Stimulated activated CD8-positive, alpha-beta memory T cell treated with anti-CD3 and anti-CD28 coated beads, Interleukin-12 subunit alpha, Interleukin-12 subunit beta, amount 100 ng/mL, for 24 hours (primary cell): Measurements from ENCODE around the gene MOSMO.

Experiments used
- DNase-seq: peaks from one replicate; pipeline ENCODE4 v3.0.0-alpha.2; 2020; ENCODE audit errors: extremely low read depth

MOSMO gene

DNA sequence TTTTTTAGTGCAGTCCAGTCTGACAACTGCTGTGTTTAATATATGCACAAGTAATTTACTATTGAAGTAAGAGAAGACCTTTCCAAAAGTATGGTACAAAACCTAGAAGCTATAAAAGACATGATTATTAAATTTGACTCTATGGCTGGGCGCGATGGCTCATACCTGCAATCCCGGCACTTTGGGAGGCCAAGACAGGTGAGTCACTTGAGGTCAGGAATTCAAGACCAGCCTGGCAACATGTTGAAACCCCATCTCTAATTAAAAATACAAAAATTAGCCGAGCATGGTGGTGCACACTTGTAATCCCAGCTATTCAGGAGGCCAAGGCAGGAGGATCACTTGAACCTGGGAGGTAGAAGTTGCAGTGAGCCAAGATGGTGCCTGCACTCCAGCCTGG, 43.1 kb downstream of the MOSMO start:
- no peak for DNase-seq

DNA sequence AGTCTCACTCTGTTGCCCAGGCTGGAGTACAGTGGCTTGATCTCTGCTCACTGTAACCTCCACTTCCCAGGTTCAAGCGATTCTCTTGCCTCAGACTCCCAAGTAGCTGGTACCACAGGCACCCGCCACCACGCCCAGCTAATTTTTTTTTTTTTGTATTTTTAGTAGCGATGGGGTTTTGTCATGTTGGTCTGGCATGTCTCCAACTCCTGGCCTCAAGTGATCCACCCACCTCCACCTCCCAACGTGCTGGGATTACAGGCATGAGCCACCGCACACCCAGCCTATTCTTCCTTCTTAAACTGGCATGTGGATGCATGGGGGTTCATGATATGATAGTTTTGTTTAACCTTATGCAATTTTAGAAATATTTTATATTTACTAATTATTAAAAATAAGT, 45.1 kb downstream of the MOSMO start:
- DNase-seq, result no peak

DNA sequence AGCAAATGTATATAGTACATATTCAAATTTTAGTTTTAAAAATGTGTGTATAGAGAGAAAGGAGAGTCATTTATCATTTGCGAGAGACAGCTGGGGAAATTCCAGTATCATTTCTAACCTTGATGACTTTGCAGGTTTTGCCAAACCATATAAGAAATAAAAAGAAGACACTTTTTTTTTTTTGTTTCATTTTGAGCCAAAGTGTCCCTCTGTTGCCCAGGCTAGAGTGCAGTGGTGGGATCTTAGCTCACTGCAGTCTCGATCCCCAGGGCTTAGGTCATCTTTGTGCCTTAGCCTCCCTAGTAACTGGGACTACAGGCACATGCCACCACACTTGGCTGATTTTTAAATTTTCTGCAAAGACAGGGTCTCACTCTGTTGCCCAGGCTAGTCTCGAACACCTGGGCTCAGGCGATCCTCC, 46.0 kb downstream of the MOSMO start:
- DNase-seq, result no peak

DNA sequence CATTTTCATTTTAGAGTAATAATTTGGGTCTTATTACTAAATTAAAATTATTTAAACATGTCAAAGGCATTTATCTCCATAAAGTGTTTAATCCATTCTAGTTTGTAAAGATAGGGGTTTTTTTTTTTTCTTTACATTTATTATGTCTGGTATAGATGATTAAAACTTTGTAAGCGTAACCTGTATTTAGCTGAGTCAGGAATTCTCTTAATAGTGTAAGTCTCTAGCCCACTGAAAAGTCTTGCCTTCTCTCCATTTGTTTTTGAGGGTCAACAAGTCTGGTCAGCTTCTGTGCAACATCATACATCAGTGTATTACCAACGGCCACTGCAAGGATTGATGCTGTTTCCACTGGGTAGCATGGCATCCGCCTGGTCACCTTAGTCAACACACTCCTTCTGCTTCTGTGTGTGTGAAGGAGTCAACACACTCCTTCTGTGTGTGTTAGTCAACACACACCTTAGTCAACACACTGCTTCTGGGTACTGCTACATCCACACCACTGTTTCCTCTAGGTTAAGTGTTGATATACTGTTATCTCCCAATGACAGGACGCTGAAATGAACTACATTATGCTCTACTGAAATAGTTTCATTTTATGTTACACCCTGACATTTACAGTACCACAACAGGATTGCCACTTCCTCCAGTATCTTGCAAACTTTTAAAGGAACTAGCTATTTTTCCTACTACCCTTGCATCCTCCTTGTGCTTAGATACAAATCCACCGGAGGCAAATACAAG, 47.1 kb downstream of the MOSMO start:
- DNase-seq, result no peak

DNA sequence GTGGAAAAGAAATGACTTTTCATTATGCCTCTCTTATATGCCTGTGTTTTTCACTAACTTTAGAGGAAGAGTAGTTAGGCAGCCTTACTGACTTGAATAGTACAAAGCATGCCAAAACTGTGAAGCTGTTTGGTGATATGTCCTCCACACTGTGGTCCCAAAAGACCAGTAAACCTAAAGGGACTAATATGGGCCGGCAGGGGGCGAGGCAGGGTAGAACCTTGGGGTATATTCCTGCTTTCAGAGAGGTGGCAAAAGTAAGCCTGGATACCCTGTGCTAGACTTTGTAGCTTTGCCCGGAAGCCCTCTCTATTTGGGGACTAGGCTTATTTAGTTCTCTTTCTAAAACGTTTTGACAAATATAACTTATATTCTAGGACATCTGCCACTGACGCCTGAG, 48.0 kb downstream of the MOSMO start:
- DNase-seq, result no peak

DNA sequence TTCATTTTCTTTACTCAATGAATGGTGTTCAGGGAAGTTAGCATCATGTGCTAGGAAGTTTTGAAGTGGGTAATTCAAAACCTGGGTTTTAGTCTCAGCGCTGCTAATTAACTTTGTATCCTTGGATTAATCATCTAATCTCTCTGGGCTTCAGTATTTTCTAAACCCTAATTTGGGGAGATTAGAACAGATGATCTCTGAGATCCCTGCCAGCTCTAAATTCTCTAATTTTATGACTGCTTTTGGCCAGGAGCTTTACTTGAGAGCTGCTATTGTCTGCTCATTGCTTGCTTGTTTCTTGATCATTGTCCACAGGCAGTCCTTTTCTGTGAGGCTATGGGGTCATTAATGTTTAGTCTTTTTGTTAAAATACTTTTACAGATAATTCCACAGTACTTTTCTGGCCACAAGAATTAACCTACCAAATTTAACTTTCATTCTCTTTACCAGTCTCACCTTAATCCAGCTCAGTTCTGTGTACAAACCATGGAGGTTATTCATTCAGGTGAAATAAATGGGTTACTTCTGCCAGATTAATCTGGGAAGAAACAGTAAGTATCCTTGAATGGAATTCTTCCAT, 56.1 kb downstream of the MOSMO start:
- no peak for DNase-seq

DNA sequence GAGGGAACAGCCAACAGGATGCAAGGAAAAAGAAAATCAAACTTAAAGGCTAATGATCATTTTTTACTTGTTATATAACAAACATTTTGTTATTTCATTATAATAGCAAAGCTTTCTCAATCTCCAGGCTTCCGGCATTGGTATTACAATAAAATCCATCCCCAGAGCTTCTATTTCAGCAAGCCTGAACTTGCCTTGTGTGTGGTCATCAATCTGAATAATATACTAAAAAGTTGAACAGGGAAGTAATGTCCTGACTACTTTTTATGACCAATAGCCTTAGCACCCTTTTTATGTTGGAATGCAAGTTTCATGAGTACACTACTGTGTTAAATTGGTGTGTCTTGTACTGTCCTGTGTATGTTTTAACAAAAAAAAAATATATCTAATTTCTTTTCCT, 57.3 kb downstream of the MOSMO start:
- no peak for DNase-seq

DNA sequence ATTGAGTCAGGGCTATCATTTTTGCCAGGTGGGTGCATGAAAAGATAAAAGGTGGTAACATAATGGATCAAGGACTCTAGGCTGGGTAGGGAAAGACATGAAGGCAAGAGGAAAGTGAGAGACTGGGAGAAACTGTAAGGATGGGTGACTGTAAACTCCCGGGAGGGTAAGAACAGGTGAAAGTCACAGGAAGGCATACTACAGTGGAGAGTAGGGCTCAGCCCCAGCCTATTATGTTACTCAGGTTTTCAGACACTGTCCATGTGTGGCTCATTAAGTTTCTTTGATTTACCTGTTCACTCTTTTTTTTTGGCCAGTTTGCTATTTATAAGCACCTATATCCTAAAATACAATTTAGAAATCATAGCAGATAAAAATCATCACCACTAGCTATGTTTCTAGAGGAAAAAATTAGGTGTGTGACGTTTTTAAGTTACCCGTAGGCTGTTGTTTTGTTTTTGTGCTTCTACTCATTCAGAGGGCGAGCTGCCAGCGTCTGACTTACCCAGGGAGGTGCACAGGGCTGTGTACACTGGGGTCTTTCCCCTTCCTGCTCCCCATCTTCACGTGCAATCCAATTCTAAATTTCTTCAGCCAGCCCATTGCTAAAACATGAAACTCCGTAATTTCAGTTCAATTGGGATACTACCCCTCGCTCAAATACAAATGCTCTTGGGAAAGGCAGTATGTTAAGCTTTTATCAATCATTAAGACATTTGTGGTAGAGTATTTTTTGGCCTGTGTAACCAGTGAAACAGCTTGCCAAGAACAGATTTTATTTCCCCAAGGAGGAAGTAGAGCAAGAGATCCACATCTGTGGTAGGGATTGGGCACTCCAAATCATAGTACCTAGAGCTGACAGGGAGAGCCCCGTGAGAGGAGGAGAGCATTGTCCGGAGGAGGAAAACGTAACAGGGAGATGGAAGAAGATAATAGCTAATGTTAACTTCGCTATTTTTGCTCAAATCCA, 62.7 kb downstream of the MOSMO start:
- DNase-seq, result no peak

DNA sequence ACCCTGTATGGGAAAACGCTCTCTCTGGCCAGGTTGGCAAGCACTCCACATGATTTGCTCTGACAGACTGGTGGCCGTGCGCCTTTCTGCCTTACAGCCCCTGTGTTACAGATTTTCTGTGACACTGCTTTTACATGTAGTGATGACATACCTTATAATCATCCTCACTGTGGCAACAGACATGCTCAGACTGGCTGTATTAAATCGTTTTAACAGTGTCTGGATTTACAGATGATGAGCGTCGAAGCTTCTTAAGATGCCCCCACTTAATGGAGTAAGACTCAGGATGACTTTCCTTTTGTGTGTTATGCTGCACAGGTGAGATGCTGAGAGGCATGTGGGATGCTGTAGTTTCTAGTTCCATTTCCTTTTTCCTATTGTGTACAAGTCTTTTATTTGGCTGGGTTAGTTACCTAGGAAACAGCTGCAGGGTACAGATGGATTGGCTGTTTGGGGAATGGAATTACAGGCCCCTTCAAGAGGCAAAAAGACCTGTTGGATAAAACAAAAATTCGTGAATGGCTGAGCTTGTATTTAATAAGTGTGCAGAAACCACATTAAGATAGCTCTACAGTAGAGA, 63.5 kb downstream of the MOSMO start:
- no peak for DNase-seq

DNA sequence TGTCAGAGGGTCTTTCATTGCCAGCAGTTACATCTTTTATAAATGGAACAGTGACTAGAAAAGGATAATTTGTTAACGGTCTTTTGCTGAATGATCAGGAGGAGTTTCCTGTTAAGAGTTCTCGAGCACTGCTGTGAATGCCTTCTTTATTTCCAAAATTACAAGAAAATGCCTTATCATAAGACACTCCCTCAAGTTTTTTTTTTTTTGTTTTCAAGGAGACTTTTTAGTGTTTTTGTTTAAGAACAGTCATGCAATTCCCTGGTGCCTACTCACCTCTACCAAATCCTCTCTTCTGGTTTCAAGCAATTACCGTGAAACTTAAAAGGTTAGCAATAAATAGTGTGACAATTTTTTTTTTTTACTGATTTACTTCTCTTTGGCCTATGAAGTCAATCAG, 65.4 kb downstream of the MOSMO start:
- no peak for DNase-seq

DNA sequence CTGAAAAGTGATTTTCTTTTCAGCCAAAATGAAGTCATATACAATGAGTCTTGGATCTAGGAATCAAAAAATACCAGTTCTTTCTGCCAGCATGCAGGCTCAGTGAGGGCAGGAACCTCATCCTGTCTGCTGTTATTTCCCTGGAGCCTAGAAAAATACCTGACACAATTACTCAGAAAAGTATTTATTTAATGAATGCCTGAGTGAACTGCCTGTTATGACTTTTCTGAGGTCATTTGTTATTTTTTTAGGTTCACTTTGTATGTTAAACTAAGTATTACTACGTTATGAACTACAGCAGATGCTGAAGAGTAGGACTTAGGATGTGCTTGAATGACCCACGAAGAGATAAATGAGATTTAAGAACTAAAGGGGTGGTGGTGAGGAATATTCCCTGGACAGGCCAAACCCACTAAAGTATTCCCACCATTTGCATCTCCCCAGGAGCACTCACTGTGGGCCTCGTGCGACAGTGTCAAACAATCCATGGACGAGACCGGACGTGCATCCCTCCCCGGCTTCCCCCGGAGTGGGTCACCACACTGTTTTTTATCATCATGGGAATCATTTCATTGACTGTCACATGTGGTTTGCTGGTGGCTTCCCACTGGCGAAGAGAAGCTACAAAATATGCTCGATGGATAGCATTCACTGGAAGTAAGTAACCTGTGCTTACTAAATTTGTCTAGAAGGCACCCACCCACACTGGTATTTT, 67.3 kb downstream of the MOSMO start:
- DNase-seq, result no peak

DNA sequence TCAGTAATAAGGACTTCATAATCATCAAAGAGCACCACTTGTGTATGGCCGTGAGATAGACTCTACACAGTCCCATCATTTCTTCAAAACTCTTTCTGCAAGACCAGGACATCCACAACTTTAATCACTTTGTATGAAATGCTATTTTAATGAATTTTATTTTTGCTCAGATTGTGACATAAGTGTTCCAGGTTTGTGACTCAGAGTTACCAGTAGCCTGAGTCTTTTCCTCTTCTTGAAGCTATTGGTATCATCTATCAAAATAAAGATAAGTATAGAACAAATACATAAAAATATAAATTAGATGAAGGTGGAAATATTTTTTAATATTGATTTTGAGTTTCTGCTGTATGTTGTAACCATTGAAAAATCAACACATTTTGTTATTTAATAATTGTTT, 67.9 kb downstream of the MOSMO start:
- DNase-seq, result no peak

DNA sequence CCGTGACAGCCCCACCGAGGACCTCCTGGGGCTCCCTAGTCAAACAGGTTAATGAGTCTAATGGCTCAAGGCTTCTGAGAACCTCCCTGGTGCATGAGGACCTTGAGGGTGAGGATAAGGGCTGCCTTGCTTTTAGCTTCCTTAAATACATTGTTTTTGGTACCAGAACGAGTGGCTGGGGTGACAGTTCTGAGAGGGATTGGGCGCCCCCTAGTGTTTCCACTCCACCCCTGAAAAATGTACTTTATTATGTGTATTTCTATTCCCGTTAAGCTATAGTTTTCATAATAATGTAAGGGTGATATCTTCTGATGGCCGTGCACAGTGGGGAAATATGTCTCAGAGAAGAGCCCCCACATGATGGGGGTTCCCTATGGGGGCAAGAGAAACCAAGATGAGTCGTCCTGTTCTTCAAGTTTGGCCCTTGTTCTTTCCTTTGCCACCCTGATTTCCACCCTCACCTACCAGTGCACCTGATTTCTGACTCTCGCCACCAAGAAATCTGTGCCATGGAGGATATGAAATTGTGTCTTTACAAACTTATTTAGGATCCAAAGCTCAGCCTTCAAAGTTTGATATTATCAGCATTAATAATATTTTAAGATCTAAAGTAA, 69.9 kb downstream of the MOSMO start:
- peak; percentile 24 for DNase-seq

DNA sequence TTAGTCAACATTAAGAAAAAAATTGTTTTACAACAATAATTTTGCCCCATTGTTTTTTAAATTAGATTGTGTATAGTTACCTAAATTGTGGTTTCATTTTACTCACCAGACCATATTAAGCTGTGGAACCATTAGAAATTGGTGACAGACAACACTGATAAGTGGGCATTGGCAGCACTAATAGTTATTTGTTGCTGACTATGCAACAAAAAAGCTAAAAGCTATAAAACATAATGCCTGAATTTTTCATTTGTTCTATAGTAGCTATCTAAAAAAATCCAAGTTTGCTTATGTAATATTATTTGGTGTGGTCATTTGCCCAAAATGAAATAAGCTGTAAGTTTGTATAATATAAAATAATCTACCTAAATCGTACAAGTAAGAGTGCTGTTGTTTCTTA, 70.7 kb downstream of the MOSMO start:
- no peak for DNase-seq

DNA sequence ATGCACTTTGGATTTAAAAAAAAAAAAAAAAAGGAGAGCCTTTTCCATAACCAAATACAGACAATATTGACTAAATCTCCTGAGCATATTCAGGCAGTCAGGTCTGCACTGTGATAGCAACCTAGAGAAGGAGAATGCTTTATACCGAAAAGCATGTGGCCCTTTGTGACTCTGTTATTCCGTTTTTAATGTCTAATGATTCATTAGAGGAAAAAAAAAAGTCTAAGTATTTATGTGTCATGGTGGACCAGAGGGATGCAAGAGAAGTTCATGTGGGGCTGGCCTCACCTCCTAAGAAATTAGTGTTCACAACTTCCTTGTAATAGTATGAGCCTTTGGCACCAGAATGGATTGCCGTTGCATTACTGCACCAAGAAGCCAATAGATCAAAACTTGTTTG, 73.1 kb downstream of the MOSMO start:
- no peak for DNase-seq

DNA sequence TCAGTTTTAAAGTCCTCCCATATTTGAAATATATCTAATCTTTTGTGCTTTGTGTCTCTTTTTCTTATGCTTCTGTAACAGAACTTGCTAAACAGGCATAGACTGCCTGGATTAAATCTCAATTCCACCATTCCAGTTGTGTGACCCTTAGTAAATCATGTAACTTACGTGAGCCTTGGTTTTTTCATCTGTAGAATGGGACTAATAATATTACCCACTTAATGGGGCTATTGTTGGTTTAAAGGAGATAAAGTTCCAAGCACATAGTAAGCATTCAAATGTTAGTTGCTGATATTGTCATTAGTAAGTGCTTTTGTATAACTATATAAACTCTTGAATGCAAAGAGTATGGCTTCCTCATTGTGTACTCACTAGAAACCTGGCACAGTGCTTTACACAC, 78.5 kb downstream of the MOSMO start:
- DNase-seq, result no peak

DNA sequence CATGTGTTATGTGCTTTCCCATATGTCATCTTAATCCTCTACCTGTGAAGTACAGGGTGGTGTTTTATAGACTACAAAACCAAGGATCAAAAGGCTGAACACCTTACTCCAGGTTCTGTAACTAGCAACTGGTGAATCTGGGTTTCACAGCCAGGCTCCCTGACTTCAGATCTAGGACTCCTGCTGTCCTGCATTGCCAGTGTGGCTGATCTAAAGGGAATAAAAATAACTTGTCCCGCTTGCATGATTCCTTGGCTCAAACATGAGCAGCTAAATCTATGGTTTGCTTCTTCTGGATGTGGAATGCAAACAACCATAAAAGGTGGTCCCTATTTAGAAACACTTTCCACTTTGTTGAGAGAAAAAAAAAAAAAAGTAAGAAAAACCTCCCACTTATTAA, 80.7 kb downstream of the MOSMO start:
- DNase-seq, result no peak

DNA sequence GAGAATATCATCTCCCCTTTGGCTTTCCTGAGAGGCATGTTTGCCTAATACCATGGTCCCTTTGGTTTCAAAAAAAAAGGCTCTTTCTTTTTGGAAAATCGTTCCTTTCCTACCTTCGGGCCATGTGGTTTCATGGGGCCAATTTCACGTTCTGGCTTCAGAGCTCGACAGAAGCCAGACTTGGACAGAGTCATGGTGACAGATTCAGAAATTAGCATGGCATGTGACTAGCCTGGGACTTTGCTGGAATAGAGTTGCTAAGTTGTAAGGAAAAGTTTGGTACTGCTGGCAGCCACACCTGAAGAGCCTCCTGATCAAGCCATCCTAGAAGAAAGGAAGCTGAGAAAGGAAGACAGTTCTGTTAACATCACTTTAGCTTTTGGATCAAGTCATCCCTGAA, 82.0 kb downstream of the MOSMO start:
- no peak for DNase-seq

DNA sequence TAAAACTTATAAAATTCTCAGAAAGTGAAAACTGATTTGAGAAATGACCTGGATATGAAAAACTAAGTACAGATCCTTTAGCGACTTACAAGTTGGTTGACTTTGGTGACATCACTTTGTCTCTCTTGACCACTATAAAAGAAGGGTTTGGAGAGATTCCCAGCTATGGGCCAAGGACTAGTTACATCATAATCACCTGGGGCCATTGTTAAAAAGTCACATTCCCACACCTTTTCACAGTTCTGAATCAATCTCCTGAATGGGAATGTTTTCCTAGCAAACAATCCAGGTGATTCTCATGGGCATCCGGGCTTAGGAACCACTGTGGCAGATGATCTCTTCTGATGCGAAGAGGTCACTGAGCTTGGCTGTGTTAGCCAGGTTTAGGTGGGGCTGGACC, 83.8 kb downstream of the MOSMO start:
- no peak for DNase-seq

DNA sequence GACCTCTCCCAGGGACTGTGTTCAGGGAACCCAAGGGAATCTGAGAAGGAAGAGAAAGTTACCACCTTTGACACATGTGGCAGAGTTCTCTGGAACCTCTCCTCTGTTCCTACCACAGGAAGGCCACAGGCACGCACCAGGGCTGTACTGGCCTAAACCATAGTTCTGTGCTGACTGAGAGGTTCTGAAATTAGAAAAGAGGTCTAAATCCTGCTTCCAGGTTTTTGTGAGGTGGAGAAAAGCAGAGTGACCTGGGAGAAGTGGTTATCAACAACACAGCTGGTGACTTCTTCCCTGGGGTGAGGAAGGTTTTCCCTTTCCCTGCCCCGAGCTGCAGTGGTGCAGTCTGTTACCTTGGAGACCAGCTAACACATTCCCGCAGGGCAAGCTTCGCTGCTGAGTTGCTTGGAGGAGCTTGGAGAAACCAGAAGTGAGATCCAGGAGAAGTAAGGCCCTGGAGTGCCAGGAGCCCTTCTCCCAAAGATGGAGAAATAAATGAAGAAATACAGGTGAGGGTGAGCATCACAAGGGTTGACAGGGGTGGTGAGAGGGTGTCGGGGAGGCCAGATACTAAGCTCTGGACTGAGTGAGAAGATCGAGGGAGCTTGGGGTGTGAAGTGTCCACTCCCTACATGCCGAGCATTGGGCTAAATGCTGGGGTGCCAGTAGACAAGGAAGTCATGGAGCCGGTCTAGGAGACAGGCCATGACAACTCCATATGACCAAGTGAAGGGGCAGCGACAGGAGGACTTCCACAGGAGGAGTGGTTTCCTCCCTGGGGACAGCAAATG, 84.4 kb downstream of the MOSMO start, which contains the start of gene VWA3A:
VWA3A (plus strand) TSS at position 399 of the 791 bp plus-strand sequence; CDS start at position 496, 97 bp downstream.
- no peak for DNase-seq
